MCF 10A (cell line): ENCODE measurements around the gene WNT7A. TPM values are rescaled to one million over a fixed set of nuclear protein-coding genes. Genes with fewer than 3 reads are reported as not detected.

Experiments used
- BruUV-seq: library from RNA; stranded (reverse); fragments of 400-500 nt; replicated peaks from 2 replicates; lab custom pipeline; 2021; lab: Mats Ljungman, UMichigan
- CTCF ChIA-PET: fragments of 300-600 bp; sonication (Branson Sonifier 250); formaldehyde crosslinking; extraction: SDS; loops from one replicate; lab custom pipeline; 2021; ENCODE audit warnings: antibody characterized with exemption, inconsistent platforms; lab: Yijun Ruan, JAX
- POLR2A ChIA-PET: fragments of 300-600, 350-650 bp; sonication (Branson Sonifier 250); formaldehyde crosslinking; extraction: SDS; loops from one replicate; lab custom pipeline; 2020; ENCODE audit warnings: antibody characterized with exemption, inconsistent platforms; lab: Yijun Ruan, JAX
- DNase-seq: peaks from one replicate; pipeline ENCODE4 v3.0.0-alpha.2; 2018; ENCODE audit not compliant: unreplicated experiment
- H3K27ac Mint-ChIP-seq: one replicate; pipeline ENCODE4 v1.8.0; 2022; ENCODE audit warnings: mild to moderate bottlenecking, low read depth, mixed read lengths; ENCODE audit not compliant: unreplicated experiment
- H3K27me3 Mint-ChIP-seq: one replicate; pipeline ENCODE4 v1.8.0; 2022; ENCODE audit warnings: mixed read lengths; ENCODE audit not compliant: insufficient read depth, unreplicated experiment
- H3K36me3 Mint-ChIP-seq: one replicate; pipeline ENCODE4 v1.8.0; 2022; ENCODE audit warnings: mild to moderate bottlenecking, moderate library complexity, mixed read lengths; ENCODE audit not compliant: insufficient read depth, unreplicated experiment
- H3K4me1 Mint-ChIP-seq: one replicate; pipeline ENCODE4 v1.8.0; 2022; ENCODE audit warnings: mixed read lengths; ENCODE audit not compliant: insufficient read depth, unreplicated experiment
- H3K4me3 Mint-ChIP-seq: one replicate; pipeline ENCODE4 v1.8.0; 2022; ENCODE audit warnings: mild to moderate bottlenecking, moderate library complexity, mixed read lengths; ENCODE audit not compliant: unreplicated experiment
- H3K9me3 Mint-ChIP-seq: one replicate; pipeline ENCODE4 v1.8.0; 2022; ENCODE audit warnings: mixed read lengths; ENCODE audit not compliant: unreplicated experiment
- intact Hi-C: fragments of 100-400 bp; cut with micrococcal nuclease; formaldehyde crosslinking; loops from 2 replicates; pipeline ENCODE4 v1.14.1; 2022
- total RNA-seq: library from RNA; stranded (reverse); gene quantifications from 2 replicates; pipeline ENCODE4 v1.2.3, GENCODE V29; 2022
- TF ChIP-seq, protein P1 (sequence below): fragments of 200-600 bp; IDR thresholded peaks from one replicate; pipeline ENCODE4 v1.8.0; 2022; ENCODE audit warnings: antibody characterized with exemption, mild to moderate bottlenecking; ENCODE audit not compliant: unreplicated experiment

WNT7A gene
- total RNA-seq, 1 experiment from 2014 or later: 0.47 TPM

DNA sequence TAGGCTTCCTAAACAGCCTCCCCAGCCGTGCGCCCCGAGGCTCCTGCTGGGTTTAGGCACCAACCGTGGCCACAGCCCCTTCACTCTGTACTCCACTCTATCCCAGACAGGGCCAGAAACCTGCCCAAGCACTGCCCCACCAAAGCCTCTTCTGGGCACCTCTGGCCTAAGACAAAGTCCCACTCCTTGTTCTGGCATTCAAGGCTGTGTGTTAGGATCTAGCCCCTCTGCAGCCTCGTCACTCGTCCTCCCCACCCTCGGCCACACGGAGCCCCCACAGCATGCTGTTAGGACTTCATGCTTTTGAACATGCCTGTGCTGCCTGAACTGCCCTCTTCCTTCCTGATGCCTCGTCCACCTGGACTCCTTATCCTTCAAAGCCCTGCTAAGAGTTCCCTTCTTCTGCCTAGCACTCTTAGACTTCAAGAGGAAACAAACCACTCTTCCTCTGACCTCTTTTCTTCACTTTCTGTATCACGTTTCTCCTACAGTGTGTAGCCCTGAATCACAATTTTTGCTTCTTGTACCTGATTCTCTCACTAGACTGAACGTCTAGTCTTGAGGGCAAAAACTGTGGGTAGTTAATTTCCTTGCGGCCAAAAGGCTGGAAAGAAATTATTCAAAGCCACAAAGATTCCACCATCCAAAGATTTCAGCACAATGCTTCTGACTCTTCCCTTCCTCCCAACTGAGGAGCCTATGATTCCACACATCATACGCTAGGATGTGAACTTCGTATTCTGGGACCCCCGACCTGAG, 28.6 kb downstream of the WNT7A start:
- Mint-ChIP-seq H3K4me1 (peaks cover 43% of the 10 kb centered on the region), H3K27ac (peak overlapping the region; percentile 85), H3K4me3 (peak overlapping the region; percentile 5), H3K36me3 (no peaks in the 10 kb centered on the region), H3K9me3 (no peaks in the 10 kb centered on the region), H3K27me3 (no peaks in the 10 kb centered on the region)
- no TSS peak for BruUV-seq
- CTCF ChIA-PET: interaction anchor here (1.0 kb wide), 1 partner anchor 8 kb away, joined by 3 read pairs; no protein-coding TSS in a partner anchor
- DNase-seq: no peak
- POLR2A ChIA-PET: no interaction called here
- TF ChIP-seq, protein P1, sequence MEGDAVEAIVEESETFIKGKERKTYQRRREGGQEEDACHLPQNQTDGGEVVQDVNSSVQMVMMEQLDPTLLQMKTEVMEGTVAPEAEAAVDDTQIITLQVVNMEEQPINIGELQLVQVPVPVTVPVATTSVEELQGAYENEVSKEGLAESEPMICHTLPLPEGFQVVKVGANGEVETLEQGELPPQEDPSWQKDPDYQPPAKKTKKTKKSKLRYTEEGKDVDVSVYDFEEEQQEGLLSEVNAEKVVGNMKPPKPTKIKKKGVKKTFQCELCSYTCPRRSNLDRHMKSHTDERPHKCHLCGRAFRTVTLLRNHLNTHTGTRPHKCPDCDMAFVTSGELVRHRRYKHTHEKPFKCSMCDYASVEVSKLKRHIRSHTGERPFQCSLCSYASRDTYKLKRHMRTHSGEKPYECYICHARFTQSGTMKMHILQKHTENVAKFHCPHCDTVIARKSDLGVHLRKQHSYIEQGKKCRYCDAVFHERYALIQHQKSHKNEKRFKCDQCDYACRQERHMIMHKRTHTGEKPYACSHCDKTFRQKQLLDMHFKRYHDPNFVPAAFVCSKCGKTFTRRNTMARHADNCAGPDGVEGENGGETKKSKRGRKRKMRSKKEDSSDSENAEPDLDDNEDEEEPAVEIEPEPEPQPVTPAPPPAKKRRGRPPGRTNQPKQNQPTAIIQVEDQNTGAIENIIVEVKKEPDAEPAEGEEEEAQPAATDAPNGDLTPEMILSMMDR: no peak
- intact Hi-C loops: no loop called here

DNA sequence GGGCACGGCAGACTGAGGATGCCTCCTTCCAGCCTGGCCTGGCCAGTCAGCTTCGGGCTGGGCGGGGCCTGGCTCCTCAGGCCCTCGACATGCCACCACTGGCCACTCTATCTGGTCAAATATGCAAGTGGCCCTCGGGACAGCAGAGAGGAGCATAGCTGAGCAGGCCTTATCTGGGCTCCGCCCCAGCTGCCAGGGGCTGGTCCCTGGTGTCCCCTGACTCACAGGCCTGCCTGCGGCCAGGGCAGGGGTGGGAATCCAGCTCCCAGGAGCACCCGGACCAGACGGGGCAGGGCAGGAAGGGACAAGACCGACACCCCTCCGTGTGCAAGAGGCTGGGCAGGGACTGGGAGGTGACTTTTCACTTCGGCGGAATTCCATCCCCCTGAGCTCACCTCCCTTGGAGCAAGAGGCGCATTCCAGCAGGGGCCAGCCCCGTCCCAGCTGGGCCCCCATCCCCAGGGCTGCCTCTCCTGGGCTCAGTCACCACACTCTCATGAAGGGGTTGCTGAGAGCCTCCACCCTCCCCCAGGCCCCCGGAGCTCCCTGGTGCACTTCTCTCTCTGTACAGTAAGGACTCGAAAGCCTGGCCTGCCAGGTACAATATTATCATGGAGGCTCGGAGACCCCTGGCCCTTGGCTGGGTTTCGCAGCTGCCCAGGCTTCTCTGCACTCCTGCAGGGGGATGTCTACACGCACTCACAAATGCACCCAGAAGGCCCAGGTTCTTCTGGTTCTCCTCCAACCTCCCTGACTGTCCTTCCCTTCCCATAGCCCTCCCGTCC, 29.5 kb downstream of the WNT7A start:
- Mint-ChIP-seq H3K4me3 (peak overlapping the region; percentile 5), H3K4me1 (peaks cover 43% of the 10 kb centered on the region), H3K36me3 (no peaks in the 10 kb centered on the region), H3K9me3 (no peaks in the 10 kb centered on the region), H3K27me3 (no peaks in the 10 kb centered on the region), H3K27ac (peak overlapping the region; percentile 85)
- ChIA-PET POLR2A (interaction anchor here (0.7 to 1.3 kb wide), 2 partner anchors 26 to 86 kb away, joined by 3 to 9 read pairs; no protein-coding TSS in a partner anchor), CTCF (interaction anchor here (0.6 to 1.7 kb wide), 8 partner anchors 9 to 450 kb away, joined by 3 to 7 read pairs (median 3); partner anchors contain the start of gene WNT7A)
- intact Hi-C loops: no loop called here
- BruUV-seq: no TSS peak
- TF ChIP-seq, protein P1: no peak
- peak; percentile 63 for DNase-seq

DNA sequence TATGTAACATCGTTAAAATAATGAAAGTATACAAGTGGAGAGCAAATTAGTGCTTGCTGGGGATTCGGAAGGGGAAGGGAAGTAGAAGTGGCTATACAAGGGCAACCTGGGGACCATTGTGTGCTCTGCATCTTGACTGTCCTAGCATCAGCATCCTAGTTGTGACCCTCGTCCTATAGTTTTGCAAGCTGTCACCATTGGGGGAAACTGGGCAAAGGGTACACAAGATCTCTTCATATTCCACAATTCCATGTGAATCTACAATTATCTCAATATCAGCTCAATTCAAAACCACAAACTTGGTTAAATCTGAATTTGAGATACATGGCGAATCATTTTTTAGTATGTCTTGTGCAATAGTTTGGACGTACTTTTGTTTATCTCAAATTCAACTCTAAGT, 30.9 kb downstream of the WNT7A start:
- BruUV-seq: no TSS peak
- no peaks in the 10 kb centered on the region for H3K9me3 Mint-ChIP-seq
- POLR2A ChIA-PET: interaction anchor here (0.7 kb wide), 2 partner anchors 109 to 152 kb away, joined by 3 to 4 read pairs; no protein-coding TSS in a partner anchor
- CTCF ChIA-PET: interaction anchor here (0.7 to 1.7 kb wide), 4 partner anchors 14 to 63 kb away, joined by 3 to 4 read pairs (median 4); partner anchors contain the start of gene WNT7A
- H3K27me3 Mint-ChIP-seq: no peaks in the 10 kb centered on the region
- peaks cover 39% of the 10 kb centered on the region for H3K4me1 Mint-ChIP-seq
- no peaks in the 10 kb centered on the region for H3K36me3 Mint-ChIP-seq
- H3K4me3 Mint-ChIP-seq: no peak overlapping the region
- intact Hi-C loops: no loop called here
- TF ChIP-seq, protein P1: no peak
- no peak for DNase-seq
- H3K27ac Mint-ChIP-seq: no peak overlapping the region
